GM19240 (cell line): ENCODE measurements around the gene ENDOU.

Source experiments
- DNase-seq: peaks from one replicate; pipeline ENCODE4 v3.0.0; 2011; ENCODE audit warnings: low spot score; ENCODE audit not compliant: insufficient read length

Gene ENDOU, protein sequence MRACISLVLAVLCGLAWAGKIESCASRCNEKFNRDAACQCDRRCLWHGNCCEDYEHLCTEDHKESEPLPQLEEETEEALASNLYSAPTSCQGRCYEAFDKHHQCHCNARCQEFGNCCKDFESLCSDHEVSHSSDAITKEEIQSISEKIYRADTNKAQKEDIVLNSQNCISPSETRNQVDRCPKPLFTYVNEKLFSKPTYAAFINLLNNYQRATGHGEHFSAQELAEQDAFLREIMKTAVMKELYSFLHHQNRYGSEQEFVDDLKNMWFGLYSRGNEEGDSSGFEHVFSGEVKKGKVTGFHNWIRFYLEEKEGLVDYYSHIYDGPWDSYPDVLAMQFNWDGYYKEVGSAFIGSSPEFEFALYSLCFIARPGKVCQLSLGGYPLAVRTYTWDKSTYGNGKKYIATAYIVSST

DNA sequence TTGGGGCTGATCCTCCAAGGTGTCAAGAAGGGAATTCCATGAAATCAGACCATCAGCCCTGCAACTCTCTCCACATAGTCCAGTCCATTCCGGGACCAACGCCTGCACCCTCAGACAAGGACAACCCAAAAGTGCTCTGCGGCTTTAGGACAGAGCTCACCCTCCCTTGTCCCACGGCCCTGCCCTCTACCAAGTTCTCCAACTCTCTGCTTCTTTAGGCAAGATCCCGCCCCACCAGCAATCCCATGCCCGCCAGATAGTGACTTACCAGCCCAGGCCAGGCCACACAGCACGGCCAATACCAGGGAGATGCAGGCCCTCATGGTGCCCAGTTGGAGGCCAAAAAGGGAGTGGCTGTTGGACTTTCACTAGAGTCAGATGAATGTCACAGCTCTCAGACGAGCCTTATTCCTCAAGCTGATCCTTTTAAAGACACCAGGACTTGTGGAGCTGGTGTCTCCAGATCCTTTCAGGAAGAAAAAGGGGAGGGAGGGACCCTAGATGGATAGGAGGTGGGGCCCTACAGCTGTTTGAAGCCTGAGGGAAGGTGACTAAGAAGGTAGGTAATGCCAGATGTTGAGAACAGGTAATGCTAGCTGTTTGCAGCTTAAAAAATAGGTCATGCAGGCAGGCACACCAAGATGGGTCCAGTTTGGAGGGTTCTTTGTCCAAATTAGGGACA lies at the start of gene ENDOU:
TSS of gene ENDOU (minus strand) at position 400 of the 682 bp plus-strand sequence. CDS start at position 323, 77 bp downstream.
- no peak for DNase-seq

DNA sequence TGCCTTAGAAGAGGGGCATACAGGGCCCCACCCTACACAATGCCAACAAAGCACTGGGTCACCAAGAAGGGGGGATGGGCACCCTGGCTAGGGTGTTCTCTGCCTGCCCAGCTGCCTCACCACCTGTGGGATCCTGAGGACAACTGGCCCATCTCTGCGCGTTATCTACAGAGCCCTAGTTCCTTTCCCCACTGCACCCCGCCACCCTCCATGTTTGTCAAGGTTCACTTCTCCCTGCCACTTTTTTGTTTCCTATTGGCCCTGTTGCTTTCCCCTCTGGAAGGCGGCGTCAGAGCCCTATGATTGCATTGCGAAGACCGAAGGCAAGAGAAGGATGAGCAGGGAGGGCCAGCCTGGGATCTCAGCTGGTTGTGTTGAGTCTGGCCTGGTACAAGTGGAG lies 49.4 kb upstream of the ENDOU start:
- DNase-seq = no peak

DNA sequence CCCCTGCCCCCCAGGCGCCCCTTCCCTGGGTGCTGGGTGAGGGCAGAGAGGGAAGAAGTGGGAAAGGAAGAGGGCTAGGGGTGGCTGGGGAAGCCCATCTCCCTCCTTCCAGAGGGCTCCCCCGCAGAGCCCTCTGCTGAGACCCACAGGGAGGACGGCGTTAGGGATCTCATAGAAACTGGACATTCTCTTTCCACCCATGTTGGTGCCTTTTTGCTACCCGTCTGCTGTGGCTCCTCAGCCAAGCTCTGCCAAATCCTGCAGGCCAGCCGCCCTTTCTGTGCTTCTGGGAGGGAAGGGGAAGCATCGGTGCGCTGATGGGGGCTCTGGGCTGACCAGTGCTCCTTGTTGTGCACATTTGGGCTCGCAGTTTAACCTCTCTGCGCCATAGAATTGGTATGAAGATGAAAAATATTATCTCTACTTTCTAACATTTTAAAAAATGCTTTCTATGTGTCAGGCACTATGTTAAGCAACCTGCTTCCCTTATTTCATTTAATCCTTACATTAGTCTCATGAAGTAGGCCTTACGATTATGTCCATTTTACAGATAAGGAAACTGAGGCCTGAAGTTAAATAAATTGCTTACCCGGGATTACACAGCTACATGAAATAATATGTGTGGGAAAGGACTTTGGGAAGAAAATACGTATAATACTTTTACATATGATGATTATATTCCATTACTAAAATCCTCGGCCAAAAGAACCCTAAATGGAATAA lies 48.7 kb upstream of the ENDOU start:
- DNase-seq = no peak

DNA sequence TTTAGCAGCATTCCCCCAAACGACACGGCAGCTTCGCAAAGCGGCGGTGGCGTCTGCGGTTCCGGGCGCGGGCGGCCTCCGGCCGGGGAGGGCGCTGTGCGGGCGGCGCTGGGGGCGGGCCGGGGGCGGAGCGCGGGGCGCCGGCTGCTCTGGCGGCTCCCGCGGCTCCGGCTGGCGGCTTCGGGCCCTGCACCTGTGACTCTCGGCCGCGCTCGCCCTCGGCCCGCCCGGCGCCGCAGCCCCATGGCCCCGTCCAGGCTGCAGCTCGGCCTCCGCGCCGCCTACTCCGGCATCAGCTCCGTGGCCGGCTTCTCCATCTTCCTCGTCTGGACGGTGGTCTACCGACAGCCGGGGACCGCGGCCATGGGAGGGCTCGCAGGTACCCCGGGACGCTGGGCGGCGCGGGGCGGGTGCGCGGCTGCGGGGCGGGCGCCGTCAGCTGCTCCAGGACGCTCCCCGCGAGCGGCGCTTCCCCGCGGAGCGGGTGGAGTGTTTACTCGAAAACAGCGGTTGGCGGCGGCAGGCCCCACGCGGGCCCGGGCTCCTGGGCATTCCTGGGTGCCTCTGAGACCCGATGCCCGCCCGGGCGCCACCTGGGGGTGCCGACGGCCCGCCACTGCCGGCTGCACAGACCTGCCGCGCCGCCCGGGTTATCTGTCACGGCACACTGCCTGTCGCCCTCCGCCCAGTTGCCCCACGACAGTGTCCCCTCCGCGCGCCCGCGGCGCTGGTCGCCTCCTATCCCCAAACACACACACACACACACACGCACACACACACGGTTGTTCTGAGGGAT lies 48.0 kb upstream of the ENDOU start, which contains the start of gene SLC48A1:
TSS of gene SLC48A1 (plus strand) at position 177 of the 796 bp plus-strand sequence. CDS start at position 244, 67 bp downstream.
- DNase-seq = peak; percentile 90

DNA sequence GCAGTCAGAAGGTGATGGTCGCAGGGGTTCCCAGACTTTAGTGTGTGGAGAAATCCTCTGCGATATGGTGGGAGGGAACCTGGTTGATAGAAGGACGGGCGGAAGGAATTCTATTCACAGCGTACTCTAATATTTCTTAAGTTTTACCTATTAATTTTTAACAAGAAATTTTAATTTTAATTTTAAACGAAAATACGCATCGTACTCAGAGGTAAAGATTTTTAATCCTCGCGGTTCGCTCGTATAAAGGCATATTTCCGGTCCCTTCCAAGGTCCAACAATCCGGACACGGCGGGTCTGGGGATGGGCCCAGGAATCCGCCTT lies 47.4 kb upstream of the ENDOU start:
- no peak for DNase-seq

DNA sequence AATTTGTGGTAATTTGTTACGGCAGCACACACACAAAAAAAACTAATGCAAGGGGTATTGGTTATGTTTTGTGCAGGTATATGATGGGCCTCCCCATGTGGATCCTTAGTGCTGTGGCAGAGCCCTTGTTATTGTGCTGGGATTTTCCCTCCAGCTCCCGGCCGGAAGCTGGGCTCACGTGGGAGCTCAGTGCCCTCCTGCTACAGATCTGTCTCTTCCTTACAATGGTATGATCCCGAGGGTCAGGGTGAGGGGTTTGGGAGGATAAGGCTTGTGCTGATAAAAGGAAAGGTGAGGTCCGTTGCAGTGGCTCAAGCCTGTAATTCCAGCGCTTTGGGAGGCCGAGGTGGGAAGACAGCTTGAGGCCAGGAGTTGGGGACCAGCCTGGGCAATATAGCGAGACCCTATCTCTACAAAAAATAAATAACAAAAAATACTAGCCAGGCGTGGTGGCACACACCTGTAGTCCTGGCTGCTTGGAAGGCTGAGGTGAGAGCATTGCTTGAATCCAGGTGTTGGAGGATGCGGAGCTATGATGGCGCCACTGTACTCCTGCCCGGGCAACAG lies 46.9 kb upstream of the ENDOU start:
- DNase-seq = no peak

DNA sequence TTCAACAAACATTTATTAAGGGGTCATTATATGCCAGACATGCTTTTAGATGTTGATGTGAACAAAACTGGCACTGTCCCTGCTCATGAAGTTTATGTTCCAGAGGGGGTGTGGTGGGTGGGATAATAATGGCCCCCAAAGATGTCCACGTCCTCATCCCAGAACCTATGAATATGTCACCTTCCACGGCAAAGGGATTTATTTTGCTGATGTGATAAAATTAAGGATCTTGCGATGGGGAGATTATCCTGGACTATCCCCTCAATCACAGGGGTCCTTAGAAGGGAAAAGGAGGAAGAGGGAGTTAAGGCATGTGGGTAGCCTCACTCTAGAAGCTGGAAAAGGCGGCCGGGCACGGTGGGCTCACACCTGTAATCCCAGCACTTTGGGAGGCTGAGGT lies 46.0 kb upstream of the ENDOU start:
- DNase-seq = no peak

DNA sequence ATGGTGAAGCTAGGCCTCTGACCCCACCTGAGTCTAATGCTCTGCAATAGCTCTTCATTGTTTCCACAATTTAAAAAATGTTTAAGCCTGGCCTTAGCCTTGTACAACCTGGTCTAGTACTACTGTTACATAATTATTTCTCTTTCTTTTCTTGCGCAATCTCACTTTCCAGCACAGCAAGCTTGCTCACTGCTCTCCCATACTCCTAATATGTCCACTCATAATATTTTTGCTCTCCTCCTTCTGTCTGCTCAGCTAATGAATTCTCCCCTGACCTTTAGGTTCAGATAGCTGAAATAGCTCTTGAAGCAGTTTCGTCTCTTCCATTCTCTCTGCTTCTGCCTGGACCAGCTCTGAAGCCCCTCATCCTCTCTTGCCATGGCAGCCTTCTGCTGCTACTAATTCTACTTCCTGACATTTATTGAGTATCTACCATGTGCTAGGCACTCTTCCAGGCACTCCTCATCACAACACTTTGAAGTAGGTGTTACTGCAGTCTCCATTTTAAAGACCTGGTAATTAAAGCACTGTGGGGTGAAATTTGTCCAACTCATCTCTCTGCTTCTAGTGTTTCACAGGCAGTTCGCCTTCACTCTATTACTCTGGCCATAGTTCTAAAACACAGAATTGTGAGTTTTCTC lies 44.9 kb upstream of the ENDOU start:
- DNase-seq = no peak

DNA sequence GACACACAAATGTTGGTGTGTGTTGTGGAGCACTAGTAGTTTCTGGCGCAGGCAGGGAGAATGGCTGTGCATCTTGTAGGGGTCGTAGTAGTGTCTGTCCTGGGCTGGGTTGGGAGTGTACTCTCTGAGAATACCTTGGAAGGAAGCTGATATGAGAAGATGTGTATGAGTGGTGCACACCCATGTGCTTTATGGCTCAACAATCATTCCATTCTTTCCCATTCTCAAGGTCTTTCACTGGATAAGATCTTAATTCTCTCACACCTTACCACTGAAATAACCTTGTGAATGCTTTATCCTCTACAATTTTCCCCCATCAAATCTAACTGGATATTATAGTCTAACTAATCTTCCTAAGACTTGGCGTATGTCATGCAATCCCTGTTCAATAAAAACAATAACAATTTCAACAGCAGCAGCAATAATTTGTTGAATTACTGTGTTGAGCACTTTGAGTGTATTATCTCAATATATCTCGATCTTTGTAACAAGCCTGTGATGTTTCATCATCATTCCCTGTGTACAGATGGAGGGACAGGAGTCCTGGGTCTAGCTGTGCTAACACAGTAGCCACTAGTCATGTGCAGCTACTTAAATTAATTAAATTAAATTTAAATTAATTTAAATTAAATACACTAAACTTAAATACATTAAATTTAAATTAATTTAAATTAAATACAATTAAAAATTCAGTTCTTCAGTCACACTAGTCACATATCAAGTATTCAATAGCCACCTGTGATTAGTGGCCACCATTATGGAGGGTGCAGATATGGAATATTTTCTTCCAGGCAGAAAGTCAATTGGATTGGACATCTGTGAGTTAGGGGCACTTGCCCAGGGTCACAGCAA lies 44.2 kb upstream of the ENDOU start:
- DNase-seq = no peak

DNA sequence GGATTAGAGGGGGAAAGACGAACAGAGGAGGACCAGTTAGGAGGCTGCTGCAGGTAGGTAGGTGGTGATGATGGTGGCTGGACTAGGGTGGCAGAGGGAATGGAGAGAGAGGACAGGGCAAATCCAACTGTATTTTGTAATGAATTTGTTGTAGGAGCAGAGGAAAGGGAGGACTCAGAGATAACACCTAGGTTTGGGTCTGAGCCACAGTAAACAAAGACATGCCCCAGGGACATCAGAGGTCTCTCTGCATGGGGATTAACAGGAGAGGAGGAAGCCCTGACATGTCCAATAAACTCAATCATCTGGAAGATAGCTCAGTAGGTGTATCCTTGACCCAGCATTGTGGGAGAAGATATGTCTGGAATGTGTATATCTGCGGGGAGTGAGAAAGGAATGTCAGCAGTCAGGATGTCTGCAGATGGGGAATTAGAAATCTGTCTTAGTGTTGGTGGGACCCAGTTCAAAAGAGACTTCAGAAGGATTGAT lies 43.1 kb upstream of the ENDOU start:
- DNase-seq = no peak

DNA sequence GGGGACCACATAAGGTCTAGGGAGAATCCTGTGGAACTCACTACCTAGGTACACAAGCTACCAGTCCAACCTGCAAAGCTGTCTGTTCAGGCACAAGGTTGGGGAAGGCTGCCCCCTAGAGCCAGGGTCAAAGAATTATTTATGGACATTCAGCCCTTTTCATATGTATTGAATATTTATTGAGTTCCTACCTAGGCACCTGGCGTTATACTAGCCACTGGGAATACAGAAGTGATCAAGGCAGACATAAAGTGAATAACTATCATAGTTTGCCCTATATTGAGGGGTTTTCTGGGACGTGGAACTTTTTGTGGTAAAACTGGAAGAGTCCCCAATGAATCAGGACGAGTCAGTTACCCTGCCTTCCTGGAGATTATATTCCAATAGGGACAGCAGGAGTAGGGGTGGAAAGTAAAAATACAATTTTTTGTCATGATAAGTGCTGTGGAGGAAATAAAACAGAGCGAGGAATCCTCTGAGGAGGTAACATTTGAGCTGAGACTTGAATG lies 42.0 kb upstream of the ENDOU start:
- DNase-seq = no peak

DNA sequence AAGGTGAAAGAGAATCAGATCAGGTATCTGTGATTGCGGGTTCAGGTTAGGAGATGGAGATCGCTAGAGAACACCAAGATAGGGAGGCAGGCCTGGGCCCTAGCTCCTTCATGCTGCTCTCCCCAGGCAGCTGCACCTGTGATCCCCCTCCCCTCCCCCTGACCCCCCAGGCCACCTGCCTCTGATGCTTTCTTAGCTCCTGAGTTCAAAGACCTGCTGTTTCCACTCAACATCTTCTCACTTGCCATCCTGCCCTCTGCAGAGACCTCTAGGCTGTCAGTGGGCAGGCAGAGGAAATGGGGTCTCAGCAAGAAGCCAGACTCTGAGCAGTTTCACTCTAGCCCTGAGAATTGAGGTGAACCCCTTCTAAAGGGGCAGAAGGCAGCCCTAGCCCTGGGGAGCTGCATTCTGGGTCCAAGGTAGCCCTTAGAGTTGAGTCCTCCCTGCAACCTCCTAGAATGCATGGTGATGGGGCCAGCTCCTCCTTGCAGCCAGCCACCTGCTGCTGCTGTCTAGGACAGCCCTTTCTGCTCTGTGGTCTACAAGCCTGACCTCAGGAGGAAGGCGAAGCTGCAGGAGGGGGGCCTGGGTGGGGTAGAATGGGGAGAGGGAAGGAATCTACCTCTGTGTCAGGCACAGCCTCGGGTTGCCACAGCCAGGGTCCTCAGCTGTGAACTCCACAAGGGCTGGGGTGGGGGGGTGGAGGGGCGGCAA lies 41.4 kb upstream of the ENDOU start:
- no peak for DNase-seq

DNA sequence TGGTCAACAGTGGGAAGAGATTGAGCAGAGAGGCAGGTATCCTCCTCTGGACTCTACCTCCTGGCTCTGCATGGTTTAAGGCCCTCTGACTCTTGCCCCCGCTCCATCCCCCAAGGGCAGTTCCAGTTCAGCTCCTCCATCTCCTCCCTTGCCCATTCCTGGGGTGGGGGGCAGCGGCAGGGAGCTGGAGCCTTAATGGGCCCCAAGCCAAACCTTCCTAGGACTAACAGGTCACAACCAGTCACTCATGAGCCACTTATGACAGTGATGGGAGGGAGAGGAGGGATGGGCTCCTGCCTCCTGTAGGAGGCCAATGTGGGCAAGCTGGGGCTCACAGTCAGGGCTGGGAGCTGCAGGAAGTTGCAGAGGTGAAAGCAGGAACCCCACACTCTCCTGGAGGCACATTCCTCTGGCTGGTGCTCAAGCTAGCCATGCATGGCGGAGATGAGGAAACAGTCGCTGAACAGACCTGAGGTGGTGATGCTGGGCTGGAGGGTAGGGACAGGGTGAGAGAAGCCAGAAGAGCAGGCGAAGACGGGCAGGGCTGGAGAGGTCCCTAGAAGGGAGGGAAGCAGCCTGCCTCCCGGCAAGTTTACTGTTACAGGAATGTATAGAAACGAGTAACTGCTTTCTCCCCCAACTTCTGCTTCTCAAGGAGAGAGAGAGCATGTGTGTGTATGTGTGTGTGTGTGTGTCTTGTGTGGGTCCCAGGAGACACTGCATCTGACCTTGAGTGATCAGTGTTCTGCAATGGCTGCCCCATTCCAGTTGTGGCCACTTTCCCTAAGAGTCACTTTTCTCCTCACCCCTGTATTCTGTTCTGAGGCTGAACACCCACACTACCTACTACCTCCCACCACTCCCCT lies 38.4 kb upstream of the ENDOU start:
- no peak for DNase-seq

DNA sequence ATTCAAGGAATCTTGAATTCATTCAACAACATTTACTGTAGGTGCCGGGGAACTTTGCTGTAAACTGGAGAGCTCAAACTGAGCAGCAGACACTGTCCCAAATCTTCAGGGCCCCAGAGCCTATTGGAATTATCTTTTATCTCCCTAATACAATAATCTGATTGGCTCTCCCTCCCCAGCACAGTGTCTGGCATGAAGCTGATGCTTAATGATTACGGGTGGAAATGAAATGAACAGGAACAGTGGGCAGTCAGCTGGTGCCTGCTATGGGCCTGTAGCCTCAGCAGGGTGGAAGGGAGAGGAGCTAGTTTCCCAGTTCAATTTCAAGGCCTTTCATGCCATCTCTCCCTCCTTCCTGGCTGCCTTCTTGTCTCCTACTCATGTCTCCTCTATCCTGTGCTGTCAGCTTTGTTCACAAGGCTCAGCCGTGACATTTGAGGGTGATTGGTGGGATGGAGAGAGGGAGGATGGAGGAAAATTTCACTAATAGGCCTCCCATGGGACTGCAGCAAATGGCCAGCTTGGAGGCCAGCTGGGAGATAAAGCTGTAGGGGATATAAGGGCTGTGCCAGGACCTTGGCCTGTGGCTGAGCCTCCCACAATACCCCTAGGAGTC lies 37.7 kb upstream of the ENDOU start:
- DNase-seq = no peak

DNA sequence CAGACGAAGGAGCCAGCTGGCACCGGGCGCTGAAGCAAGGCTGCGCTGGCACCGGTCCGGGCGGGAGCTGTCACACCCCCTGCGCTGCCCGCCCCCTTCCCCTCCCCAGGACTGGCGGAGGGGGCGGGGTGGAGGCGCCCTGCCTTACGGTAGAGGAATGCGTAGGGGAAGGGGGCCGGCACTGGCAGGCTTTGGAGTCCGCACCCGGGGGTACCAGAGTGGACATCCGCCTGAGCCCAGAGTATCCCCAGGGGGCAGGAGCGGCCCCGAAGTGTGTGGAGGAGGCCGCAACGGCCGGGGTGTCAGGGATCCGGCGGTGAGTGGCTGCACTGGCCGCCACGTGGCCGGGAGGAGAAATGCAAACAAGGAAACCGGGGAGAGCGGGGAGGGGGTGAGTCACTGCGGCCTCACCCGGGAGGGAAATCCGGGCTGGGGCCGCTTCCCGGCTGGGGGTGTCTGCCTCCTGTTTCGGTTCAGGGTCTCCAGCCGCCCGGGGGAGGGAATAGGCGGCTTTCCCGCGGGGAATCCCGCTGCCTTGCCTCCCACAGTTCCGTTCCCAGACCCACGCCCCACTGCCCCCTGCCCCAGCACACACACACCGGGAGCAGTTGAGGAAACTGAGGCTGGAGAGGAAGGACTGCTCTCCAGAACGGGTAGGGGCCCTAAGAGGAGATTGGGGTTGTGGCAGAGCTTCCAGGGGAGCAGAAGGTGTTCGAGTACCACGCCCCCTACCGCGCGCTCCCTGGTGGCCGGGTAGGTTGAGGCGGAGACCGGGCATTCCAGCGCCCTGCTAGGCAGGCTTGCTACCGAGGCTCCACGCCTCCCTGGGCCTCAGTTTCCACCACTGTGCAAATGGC lies 33.8 kb upstream of the ENDOU start, which contains the start of gene RAPGEF3:
TSS of gene RAPGEF3 (minus strand) at position 47 of the 857 bp plus-strand sequence. CDS start 324 bp downstream, outside the sequence.
- peak; percentile 74 for DNase-seq

DNA sequence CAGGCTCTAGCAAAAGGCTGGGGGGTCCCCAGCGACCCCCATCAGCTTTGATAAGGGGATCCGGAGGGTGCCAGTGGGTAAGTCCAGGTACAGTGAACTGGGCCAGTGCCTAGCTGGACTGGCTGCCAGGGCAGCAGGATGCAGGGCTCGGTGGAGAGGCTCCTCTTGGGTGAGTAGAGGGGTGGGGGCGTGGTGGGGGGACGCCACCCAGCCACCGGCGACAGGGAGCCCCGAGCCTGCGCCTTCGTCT lies 33.2 kb upstream of the ENDOU start:
- no peak for DNase-seq
